Esophagus squamous epithelium (tissue), 4 donors: ENCODE data around the gene STARD13.

Experiments used
- CTCF ChIP-seq, 6 experiments: fragments of 450-650 bp in 4 of 6; fragments of 200-600 bp in 2 of 6; sonication (generic) in 2 of 6; IDR thresholded peaks; one replicate each; pipeline ENCODE4 v1.5.1; 2016 to 2019; ENCODE audit warnings: antibody characterized with exemption in 6 of 6, mild to moderate bottlenecking in 4 of 6, moderate library complexity in 4 of 6
- POLR2A ChIP-seq, 4 donors: fragments of 450-650 bp; IDR thresholded peaks; one replicate each; pipeline ENCODE4 v1.6.1; 2017; ENCODE audit warnings: antibody characterized with exemption in 4 of 4, mild to moderate bottlenecking in 4 of 4, moderate library complexity in 3 of 4

DNA sequence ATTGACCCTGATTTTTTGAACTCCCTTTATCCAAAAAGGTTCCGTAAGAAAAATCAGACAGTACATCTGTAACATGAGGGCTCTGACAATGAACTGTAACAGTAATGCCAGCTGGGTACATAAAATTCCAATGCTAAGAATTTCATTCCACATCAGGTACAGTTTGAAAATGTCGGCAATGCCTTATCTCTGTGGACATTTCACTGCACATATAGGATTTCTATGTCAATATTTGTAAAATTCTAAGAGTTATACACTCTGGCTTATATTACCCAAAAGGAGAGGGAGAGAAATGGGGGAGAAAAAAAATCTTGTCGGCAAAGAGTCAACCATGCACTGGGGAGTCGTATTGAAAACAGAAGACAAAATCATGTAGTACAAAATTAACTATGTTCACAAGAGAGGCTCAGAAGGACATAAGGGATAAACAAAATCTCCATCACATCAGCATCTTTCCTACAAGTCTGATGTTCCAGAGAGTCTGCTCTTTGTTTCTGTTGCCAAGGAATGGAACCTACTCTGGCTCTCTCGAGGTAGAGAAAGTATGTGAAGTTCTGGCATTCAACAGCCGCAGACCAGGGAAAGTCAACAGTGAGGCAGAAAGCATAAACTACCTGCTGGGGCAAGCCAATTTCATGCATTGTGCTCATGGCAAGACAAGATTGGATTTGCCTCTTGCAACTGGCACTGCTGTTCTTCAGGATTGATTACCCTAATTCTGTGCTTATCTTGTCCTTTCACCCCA is 72.4 kb downstream of the STARD13 start:
- TF ChIP-seq CTCF (IDR thresholded peaks at IDR 0.05) (no peak), POLR2A (IDR thresholded peaks at IDR 0.05) (no peak)
